ENCODE measurements around the gene PLEKHJ1. TPM values are rescaled to one million over a fixed set of nuclear protein-coding genes. Genes with fewer than 3 reads are reported as not detected.

PLEKHJ1 gene
- total RNA-seq, 1 donor from 2014 or later = 104 TPM

- TF ChIP-seq CTCF (IDR thresholded peaks at IDR 0.05; ENCODE audit: insufficient read depth, low read length, poor library complexity, severe bottlenecking) = no peak
- Histone ChIP-seq H3K36me3 (ENCODE audit: control insufficient read depth, insufficient read depth, low read length) (no peaks in the 10 kb centered on the region), H3K4me3 (ENCODE audit: low read depth, low read length) (no peak overlapping the region), H3K27me3 (ENCODE audit: control insufficient read depth, insufficient read depth, low read length) (peaks cover 24% of the 10 kb centered on the region)
- DNase-seq (ENCODE audit: low read depth) = no peak
Observed at GRCh38 chr19:2246801-2247361, 10.8 kb upstream of the PLEKHJ1 start.

- TF ChIP-seq CTCF (IDR thresholded peaks at IDR 0.05; ENCODE audit: insufficient read depth, low read length, poor library complexity, severe bottlenecking) = no peak
- H3K4me3 ChIP-seq (ENCODE audit: low read depth, low read length) = no peak overlapping the region
- peaks cover 17% of the 10 kb centered on the region for H3K27me3 ChIP-seq (ENCODE audit: control insufficient read depth, insufficient read depth, low read length)
- DNase-seq (ENCODE audit: low read depth) = no peak
- H3K36me3 ChIP-seq (ENCODE audit: control insufficient read depth, insufficient read depth, low read length) = no peaks in the 10 kb centered on the region
Observed at GRCh38 chr19:2246014-2246620, 10.0 kb upstream of the PLEKHJ1 start.

- no peaks in the 10 kb centered on the region for H3K36me3 ChIP-seq (ENCODE audit: control insufficient read depth, insufficient read depth, low read length)
- TF ChIP-seq CTCF (IDR thresholded peaks at IDR 0.05; ENCODE audit: insufficient read depth, low read length, poor library complexity, severe bottlenecking) = no peak
- no peak for DNase-seq (ENCODE audit: low read depth)
- H3K4me3 ChIP-seq (ENCODE audit: low read depth, low read length) = no peak overlapping the region
- H3K27me3 ChIP-seq (ENCODE audit: control insufficient read depth, insufficient read depth, low read length) = peaks cover 9% of the 10 kb centered on the region
Observed at GRCh38 chr19:2245273-2245672, 9.1 kb upstream of the PLEKHJ1 start.

GRCh38 chr19:2244486-2244885 is 8.4 kb upstream of the PLEKHJ1 start:
- Histone ChIP-seq H3K36me3 (ENCODE audit: control insufficient read depth, insufficient read depth, low read length) (no peaks in the 10 kb centered on the region), H3K27me3 (ENCODE audit: control insufficient read depth, insufficient read depth, low read length) (peaks cover 1% of the 10 kb centered on the region), H3K4me3 (ENCODE audit: low read depth, low read length) (no peak overlapping the region)
- DNase-seq (ENCODE audit: low read depth) = no peak
- no peak for TF ChIP-seq CTCF (IDR thresholded peaks at IDR 0.05; ENCODE audit: insufficient read depth, low read length, poor library complexity, severe bottlenecking)

GRCh38 chr19:2244125-2244411 is 7.9 kb upstream of the PLEKHJ1 start:
- Histone ChIP-seq H3K36me3 (ENCODE audit: control insufficient read depth, insufficient read depth, low read length) (no peaks in the 10 kb centered on the region), H3K4me3 (ENCODE audit: low read depth, low read length) (no peak overlapping the region), H3K27me3 (ENCODE audit: control insufficient read depth, insufficient read depth, low read length) (no peaks in the 10 kb centered on the region)
- DNase-seq (ENCODE audit: low read depth) = no peak
- no peak for TF ChIP-seq CTCF (IDR thresholded peaks at IDR 0.05; ENCODE audit: insufficient read depth, low read length, poor library complexity, severe bottlenecking)

Measured in kidney epithelial cell (primary cell).